ENCODE results near the gene MRPL58.

Gene MRPL58

DNA sequence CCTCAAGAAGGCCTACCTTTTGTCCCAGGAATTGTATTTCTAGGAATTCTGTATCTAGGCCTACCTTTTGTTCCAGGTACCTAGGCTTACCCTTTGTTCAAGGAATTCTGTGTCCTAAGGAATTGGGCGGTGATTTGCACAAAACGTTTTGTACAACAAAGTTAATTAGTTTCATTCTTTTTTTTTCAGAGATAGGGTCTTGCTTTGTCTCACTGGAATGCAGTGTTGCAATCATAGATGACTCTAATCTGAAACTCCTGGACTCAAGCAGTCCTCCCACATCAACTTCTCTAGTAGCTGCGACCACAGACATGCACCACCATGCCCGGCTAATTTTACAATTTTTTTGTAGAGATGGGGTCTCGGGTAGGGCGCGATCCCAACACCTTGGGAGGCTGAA lies 18.0 kb upstream of the MRPL58 start:
- ChIA-PET CTCF (interaction anchor here (3.7 kb wide), 1 partner anchor 18 kb away, joined by 19 read pairs; the partner anchor contains the start of gene MRPL58), POLR2A (no interaction called here)
- TF ChIP-seq CTCF (IDR thresholded peaks at IDR 0.05; ENCODE audit: insufficient read depth, low read length, missing control alignments), result no peak
- no peak for DNase-seq (ENCODE audit: low read depth, low spot score)
- no peak overlapping the region for H3K4me3 ChIP-seq (ENCODE audit: low read depth, low read length)

DNA sequence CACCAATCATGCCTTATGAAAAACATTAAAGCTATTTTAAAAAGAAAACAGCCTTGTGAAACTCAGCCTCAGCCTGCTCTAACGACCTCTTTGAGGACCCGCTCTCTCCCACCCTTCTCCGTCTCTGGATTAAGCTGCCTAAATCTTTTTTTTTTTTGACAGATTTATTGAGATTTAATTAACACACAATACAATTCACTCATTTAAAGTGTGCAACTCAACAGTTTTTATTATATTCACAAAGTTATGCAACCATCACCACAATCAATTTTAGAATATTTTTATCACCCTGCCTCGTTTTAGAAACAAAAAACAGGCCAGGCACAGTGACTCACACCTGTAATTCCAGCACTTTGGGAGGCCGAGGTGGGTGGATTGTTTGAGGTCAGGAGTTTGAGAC lies 16.6 kb upstream of the MRPL58 start:
- no peak for TF ChIP-seq CTCF (IDR thresholded peaks at IDR 0.05; ENCODE audit: insufficient read depth, low read length, missing control alignments)
- ChIA-PET CTCF (interaction anchor here (0.9 to 3.7 kb wide), 3 partner anchors 8 to 17 kb away, joined by 3 to 19 read pairs (median 4); partner anchors contain the start of genes CDR2L and MRPL58), POLR2A (no interaction called here)
- no peak overlapping the region for H3K4me3 ChIP-seq (ENCODE audit: low read depth, low read length)
- no peak for DNase-seq (ENCODE audit: low read depth, low spot score)

DNA sequence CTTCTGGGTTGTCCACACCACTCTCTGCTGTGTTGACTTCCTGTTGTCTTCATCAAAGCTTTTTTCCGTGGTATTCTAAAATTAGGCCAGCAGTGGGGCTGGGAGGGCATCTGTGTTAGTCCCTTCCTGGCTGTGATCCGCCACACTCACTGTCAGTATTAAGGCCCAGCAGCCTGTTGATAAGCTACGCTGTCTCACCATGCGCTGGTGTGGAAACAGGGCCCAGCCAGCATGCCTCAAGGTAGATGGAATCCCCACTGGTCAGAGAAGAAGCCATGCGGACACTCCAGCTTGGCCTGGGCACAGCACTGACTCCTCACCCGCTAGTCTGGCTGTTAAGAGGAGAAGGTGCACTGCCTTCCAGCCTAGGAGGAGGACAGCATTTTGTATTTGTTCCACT lies 13.7 kb upstream of the MRPL58 start:
- H3K4me3 ChIP-seq (ENCODE audit: low read depth, low read length), result no peak overlapping the region
- POLR2A ChIA-PET, result interaction anchor here (1.2 kb wide), 1 partner anchor 13 kb away, joined by 4 read pairs; the partner anchor contains the start of gene MRPL58
- DNase-seq (ENCODE audit: low read depth, low spot score), result no peak
- no peak for TF ChIP-seq CTCF (IDR thresholded peaks at IDR 0.05; ENCODE audit: insufficient read depth, low read length, missing control alignments)
- CTCF ChIA-PET, result interaction anchor here (1.0 to 2.0 kb wide), 5 partner anchors 11 to 272 kb away, joined by 3 to 6 read pairs (median 5); partner anchors contain the start of genes MIF4GD and MRPL58

GRCh38 chr17:74999523-74999922 lies 12.9 kb upstream of the MRPL58 start:
- no peak for TF ChIP-seq CTCF (IDR thresholded peaks at IDR 0.05; ENCODE audit: insufficient read depth, low read length, missing control alignments)
- DNase-seq (ENCODE audit: low read depth, low spot score), result no peak
- ChIA-PET CTCF (interaction anchor here (0.7 to 2.0 kb wide), 5 partner anchors 12 to 271 kb away, joined by 3 to 6 read pairs (median 5); partner anchors contain the start of genes MIF4GD and MRPL58), POLR2A (interaction anchor here (1.2 kb wide), 1 partner anchor 13 kb away, joined by 4 read pairs; the partner anchor contains the start of gene MRPL58)
- no peak overlapping the region for H3K4me3 ChIP-seq (ENCODE audit: low read depth, low read length)

GRCh38 chr17:75001915-75002843 lies 10.3 kb upstream of the MRPL58 start:
- DNase-seq (ENCODE audit: low read depth, low spot score), result no peak

More at GRCh38 chr17:75001915-75002843, 10.3 kb upstream of the MRPL58 start:
- CTCF ChIA-PET, result interaction anchor here (1.2 to 3.9 kb wide), 3 partner anchors 10 to 41 kb away, joined by 4 to 27 read pairs (median 4); partner anchors contain the start of gene MRPL58
- TF ChIP-seq CTCF (IDR thresholded peaks at IDR 0.05; ENCODE audit: insufficient read depth, low read length, missing control alignments), result no peak
- no peak overlapping the region for H3K4me3 ChIP-seq (ENCODE audit: low read depth, low read length)
- POLR2A ChIA-PET, result interaction anchor here (0.8 kb wide), 1 partner anchor 10 kb away, joined by 3 read pairs; the partner anchor contains the start of gene MRPL58

Measured in AG04449 (cell line).